HepG2 (cell line): ENCODE measurements around the gene LGALS1. TPM values are rescaled to one million over a fixed set of nuclear protein-coding genes. Genes with fewer than 3 reads are reported as not detected.

ENCODE experiments used
- ERF ChIP-seq: IDR thresholded peaks from 2 replicates; pipeline ENCODE4 v1.6.1; 2018; ENCODE audit warnings: missing biosample characterization, missing genetic modification reagents
- HDAC1 ChIP-seq: sonication (generic); formaldehyde crosslinking; IDR thresholded peaks from 2 replicates; pipeline ENCODE4 v1.5.1; 2020; ENCODE audit warnings: mild to moderate bottlenecking, missing genetic modification reagents
- MAF1 ChIP-seq: sonication (generic); formaldehyde crosslinking; IDR thresholded peaks from 2 replicates; pipeline ENCODE4 v1.5.0; 2020; ENCODE audit warnings: missing genetic modification reagents, borderline replicate concordance
- MED1 ChIP-seq: sonication (generic); formaldehyde crosslinking; IDR thresholded peaks from 2 replicates; pipeline ENCODE4 v1.4.0; 2020; ENCODE audit warnings: missing genetic modification reagents
- MXI1 ChIP-seq: IDR thresholded peaks from 3 replicates; pipeline ENCODE4 v1.6.1; 2012; ENCODE audit warnings: low read depth, low read length, inconsistent platforms, borderline replicate concordance
- RFX3 ChIP-seq: IDR thresholded peaks from 2 replicates; pipeline ENCODE4 v1.6.1; 2016; ENCODE audit warnings: missing biosample characterization, missing genetic modification reagents
- SNAPC2 ChIP-seq: sonication (generic); formaldehyde crosslinking; IDR thresholded peaks from 2 replicates; pipeline ENCODE4 v1.8.1; 2022; ENCODE audit warnings: mild to moderate bottlenecking, missing genetic modification reagents
- SOX6 ChIP-seq, 2 experiments: fragments of 450-650 bp in 1 of 2; sonication (generic) in 1 of 2; formaldehyde crosslinking in 1 of 2; IDR thresholded peaks; 2 replicates each; pipeline versions ENCODE4 v1.4.0 to v1.6.1; 2017 to 2020; ENCODE audit warnings: antibody characterized with exemption in 1 of 2, mild to moderate bottlenecking in 1 of 2, missing genetic modification reagents in 1 of 2
- SP5 ChIP-seq: IDR thresholded peaks from 2 replicates; pipeline ENCODE4 v1.6.1; 2016; ENCODE audit warnings: low read depth, borderline replicate concordance
- TEAD3 ChIP-seq: optimal IDR thresholded peaks from 2 replicates; pipeline ENCODE3; 2016; ENCODE audit warnings: borderline replicate concordance
- ZNF768 ChIP-seq: sonication (generic); formaldehyde crosslinking; IDR thresholded peaks from 2 replicates; pipeline ENCODE4 v1.4.0; 2020; ENCODE audit warnings: missing genetic modification reagents
- polyA plus RNA-seq, 8 experiments: library from polyadenylated mRNA; depleted of rRNA in 3 of 8; stranded (reverse) in 7 of 8; unstranded in 1 of 8; fragments of >200 nt; fragmentation: Illumina TruSeq in 4 of 8; extraction: Trizol in 4 of 8; gene quantifications; 2 replicates each; pipeline versions ENCODE4 v1.2.1 to v1.2.3, GENCODE V29; 2011 to 2016; ENCODE audit warnings: low read depth in 4 of 8, missing spikeins in 1 of 8, mixed read lengths in 1 of 8; ENCODE audit not compliant: insufficient read depth in 1 of 8
- total RNA-seq, 5 experiments: library from RNA; depleted of rRNA; stranded (reverse); fragments of >200 nt; fragmentation: Illumina TruSeq; extraction: Trizol; gene quantifications; 2 replicates each; pipeline ENCODE4 v1.2.3, GENCODE V29; 2016; ENCODE audit warnings: low read depth in 1 of 5
- TF ChIP-seq, protein P1 (sequence below): IDR thresholded peaks from 2 replicates; pipeline ENCODE4 v1.4.0; 2020; ENCODE audit warnings: mild to moderate bottlenecking, missing genetic modification reagents
- TF ChIP-seq, protein P2 (sequence below): sonication (generic); formaldehyde crosslinking; IDR thresholded peaks from 2 replicates; pipeline ENCODE4 v1.5.0; 2020; ENCODE audit warnings: missing genetic modification reagents
- TF ChIP-seq, protein P3 (sequence below): sonication (generic); formaldehyde crosslinking; IDR thresholded peaks from 2 replicates; pipeline ENCODE4 v1.5.0; 2020; ENCODE audit warnings: mild to moderate bottlenecking, missing genetic modification reagents, borderline replicate concordance
- TF ChIP-seq, protein P4 (sequence below): IDR thresholded peaks from 2 replicates; pipeline ENCODE4 v1.6.1; 2016; ENCODE audit warnings: low read depth, borderline replicate concordance

LGALS1 gene
- total and polyA plus RNA-seq, 2 of the 13 experiments (the other 11 are each of a cell fraction or from before 2014, with no cell fraction given), result 103 to 858 TPM

DNA sequence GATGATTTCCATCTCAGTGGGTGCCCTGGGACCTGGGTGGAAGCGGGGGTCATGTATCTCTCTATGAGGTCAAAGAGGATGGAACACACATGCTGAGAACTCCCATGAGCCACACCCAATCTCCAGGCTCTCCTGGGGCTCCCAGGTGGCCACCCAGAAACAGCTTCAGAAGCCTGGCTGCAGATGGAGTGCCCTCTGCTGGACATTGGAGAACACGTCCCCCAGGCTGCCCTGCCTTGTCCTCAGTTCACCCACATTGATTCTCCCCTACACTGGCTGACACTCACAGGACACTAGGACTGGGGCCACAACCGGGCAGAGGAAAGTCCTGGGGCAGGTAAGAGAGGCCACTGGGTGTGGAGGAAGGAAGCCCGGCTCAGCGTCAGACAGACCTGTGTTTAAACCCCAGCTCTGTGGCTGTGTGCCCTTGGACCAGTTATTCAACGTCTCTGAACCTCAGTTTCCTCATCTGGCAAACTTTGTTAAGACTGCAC lies 6.2 kb downstream of the LGALS1 start (continued):
- TF ChIP-seq, protein P1, sequence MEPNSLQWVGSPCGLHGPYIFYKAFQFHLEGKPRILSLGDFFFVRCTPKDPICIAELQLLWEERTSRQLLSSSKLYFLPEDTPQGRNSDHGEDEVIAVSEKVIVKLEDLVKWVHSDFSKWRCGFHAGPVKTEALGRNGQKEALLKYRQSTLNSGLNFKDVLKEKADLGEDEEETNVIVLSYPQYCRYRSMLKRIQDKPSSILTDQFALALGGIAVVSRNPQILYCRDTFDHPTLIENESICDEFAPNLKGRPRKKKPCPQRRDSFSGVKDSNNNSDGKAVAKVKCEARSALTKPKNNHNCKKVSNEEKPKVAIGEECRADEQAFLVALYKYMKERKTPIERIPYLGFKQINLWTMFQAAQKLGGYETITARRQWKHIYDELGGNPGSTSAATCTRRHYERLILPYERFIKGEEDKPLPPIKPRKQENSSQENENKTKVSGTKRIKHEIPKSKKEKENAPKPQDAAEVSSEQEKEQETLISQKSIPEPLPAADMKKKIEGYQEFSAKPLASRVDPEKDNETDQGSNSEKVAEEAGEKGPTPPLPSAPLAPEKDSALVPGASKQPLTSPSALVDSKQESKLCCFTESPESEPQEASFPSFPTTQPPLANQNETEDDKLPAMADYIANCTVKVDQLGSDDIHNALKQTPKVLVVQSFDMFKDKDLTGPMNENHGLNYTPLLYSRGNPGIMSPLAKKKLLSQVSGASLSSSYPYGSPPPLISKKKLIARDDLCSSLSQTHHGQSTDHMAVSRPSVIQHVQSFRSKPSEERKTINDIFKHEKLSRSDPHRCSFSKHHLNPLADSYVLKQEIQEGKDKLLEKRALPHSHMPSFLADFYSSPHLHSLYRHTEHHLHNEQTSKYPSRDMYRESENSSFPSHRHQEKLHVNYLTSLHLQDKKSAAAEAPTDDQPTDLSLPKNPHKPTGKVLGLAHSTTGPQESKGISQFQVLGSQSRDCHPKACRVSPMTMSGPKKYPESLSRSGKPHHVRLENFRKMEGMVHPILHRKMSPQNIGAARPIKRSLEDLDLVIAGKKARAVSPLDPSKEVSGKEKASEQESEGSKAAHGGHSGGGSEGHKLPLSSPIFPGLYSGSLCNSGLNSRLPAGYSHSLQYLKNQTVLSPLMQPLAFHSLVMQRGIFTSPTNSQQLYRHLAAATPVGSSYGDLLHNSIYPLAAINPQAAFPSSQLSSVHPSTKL (CRISPR knock-in tag), result peak; percentile 17; the same call in 1 of the 2 replicates
- TF ChIP-seq MED1 (CRISPR knock-in tag) (0 out of 2 replicates have a peak, but pooled peaks have one; percentile 20), TEAD3 (CRISPR knock-in tag) (peak; percentile 34), ZNF768 (CRISPR knock-in tag) (peak; percentile 97), HDAC1 (CRISPR knock-in tag) (0 out of 2 replicates have a peak, but pooled peaks have one; percentile 33), SP5 (CRISPR knock-in tag) (peak; percentile 33; the same call in 1 of the 2 replicates), RFX3 (no peak), ERF (peak; percentile 73; the same call in 1 of the 2 replicates), MAF1 (CRISPR knock-in tag) (no peak), MXI1 (peak; percentile 41; the same call in 1 of the 3 replicates), SNAPC2 (CRISPR knock-in tag) (no peak), SOX6 (IDR thresholded peaks at IDR 0.05) (no peak), SOX6 (CRISPR knock-in tag; IDR thresholded peaks at IDR 0.05) (peak; percentile 48)
- TF ChIP-seq, protein P2, sequence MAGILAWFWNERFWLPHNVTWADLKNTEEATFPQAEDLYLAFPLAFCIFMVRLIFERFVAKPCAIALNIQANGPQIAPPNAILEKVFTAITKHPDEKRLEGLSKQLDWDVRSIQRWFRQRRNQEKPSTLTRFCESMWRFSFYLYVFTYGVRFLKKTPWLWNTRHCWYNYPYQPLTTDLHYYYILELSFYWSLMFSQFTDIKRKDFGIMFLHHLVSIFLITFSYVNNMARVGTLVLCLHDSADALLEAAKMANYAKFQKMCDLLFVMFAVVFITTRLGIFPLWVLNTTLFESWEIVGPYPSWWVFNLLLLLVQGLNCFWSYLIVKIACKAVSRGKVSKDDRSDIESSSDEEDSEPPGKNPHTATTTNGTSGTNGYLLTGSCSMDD (CRISPR knock-in tag), result no peak
- TF ChIP-seq, protein P3, sequence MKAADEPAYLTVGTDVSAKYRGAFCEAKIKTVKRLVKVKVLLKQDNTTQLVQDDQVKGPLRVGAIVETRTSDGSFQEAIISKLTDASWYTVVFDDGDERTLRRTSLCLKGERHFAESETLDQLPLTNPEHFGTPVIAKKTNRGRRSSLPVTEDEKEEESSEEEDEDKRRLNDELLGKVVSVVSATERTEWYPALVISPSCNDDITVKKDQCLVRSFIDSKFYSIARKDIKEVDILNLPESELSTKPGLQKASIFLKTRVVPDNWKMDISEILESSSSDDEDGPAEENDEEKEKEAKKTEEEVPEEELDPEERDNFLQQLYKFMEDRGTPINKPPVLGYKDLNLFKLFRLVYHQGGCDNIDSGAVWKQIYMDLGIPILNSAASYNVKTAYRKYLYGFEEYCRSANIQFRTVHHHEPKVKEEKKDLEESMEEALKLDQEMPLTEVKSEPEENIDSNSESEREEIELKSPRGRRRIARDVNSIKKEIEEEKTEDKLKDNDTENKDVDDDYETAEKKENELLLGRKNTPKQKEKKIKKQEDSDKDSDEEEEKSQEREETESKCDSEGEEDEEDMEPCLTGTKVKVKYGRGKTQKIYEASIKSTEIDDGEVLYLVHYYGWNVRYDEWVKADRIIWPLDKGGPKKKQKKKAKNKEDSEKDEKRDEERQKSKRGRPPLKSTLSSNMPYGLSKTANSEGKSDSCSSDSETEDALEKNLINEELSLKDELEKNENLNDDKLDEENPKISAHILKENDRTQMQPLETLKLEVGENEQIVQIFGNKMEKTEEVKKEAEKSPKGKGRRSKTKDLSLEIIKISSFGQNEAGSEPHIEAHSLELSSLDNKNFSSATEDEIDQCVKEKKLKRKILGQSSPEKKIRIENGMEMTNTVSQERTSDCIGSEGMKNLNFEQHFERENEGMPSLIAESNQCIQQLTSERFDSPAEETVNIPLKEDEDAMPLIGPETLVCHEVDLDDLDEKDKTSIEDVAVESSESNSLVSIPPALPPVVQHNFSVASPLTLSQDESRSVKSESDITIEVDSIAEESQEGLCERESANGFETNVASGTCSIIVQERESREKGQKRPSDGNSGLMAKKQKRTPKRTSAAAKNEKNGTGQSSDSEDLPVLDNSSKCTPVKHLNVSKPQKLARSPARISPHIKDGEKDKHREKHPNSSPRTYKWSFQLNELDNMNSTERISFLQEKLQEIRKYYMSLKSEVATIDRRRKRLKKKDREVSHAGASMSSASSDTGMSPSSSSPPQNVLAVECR (CRISPR knock-in tag), result peak; percentile 46; the same call in 1 of the 2 replicates
- TF ChIP-seq, protein P4, sequence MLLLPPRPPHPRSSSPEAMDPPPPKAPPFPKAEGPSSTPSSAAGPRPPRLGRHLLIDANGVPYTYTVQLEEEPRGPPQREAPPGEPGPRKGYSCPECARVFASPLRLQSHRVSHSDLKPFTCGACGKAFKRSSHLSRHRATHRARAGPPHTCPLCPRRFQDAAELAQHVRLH, result peak; percentile 70; the same call in 1 of the 2 replicates
